Activated CD8-positive, alpha-beta memory T cell treated with anti-CD3 and anti-CD28 coated beads, Interleukin-2, amount 50 U/mL, for 24 hours (primary cell): ENCODE results near the gene POLR1A.

Experiments used
- DNase-seq: peaks from one replicate; pipeline ENCODE4 v3.0.0-alpha.2; 2020; ENCODE audit errors: extremely low read depth

The POLR1A gene

DNA sequence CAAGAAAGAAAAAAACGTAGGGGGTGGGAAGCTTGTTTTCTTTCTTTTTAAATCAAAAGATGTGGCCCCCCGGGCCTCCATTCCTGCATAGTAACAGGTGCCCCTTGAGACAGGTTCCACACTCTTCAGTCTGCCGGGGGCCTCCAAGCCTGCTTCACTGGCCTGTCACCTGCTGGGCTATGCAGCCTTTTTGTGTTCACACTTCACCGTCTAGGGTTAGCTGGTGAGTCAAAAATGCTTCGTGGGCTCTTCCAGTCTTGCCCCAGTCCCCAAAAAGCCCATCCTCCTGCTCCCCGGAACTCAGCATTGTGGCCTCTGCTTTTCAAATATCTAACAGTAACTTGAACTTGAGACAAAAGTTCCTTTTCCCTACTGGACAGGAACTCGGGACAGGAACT is 67.9 kb downstream of the POLR1A start:
- no peak for DNase-seq

DNA sequence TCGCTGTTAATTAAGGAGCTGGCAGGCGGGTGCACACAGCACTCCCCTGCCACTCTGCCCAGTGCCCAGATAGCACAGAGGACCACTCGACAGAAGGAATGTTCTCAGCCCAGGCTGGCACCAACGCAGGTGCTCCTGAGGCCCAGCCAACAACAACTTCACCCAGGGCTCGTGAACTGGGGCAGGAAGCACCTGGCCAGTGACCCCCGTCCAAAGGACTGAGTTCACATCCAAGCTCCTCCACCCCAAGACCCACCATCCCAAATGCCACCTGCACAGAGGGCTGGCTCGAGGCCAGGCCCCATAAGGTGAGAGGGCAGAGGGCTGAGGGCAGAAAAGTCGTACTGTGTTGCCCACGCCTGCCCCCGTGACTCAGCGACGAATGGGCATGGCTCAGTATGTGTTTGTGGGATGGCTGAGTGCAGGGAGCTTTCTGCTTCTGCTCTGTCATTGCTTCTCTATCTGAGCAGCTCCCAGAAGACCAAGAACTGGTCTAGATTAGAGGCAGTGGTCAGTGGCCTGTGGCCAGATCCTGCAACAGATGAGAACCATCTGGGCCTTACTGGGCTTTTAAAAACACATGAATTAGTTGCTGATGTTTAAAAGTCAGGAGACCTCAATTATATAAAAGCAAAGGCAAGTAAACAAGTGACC is 68.4 kb downstream of the POLR1A start:
- no peak for DNase-seq

DNA sequence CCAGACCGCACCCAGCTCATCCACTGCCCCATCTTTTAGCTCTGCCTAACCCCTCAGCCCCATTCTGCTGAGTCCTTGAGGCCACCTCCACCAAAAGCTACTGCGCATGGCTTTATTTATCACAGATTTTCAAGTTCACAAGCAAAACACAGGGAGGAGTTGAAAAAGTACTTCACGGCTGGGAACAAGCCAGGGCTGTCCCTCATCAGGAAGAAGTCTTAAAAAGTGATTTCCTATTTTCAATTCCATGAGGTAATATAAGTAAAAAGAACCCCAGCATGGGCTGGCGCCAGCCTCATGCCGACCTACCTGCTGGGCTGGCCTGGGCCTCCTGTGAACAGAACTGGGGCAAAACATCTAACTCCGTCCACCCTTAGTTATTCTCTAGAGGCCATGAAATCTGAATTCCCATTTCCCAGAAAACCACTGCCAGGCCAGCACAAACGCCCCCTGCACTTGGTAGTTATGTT is 69.0 kb downstream of the POLR1A start:
- no peak for DNase-seq

DNA sequence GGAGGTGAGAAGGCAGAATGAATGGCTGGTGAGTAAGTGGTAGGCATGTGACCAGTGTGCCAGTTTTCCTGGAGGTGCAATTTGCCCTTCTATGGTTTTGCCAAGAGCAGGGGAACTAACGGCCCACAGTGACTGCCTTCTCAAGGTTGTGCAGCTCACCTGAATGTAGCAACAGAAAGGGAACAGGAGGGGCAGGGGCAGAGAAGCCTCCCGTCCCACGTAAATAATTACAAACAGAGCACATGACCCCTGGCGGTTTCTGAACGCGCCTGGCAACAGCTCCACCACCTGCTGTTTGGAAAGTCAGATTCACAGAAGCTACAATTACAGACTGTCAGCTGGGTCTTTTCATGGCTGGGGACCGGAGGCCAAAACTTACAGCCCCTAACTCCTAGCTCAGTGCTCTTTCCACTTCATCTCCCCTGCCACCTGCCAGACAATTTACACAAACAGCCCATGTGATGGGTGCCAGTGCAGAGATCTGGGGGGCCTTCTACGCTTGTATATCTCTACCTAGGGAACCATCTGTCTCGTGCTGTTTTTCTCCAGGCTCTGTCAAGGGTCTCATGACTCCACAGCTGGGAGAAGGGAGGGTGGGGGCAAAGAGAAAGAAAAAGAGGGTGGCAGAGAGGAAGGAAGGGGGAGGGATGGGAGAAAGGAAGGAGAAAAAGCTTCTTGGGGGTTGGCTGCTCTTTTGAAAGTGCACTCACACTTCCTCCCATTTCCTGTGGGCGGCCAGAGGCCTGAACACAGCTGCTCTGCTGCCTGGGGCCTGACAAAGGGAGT is 69.6 kb downstream of the POLR1A start:
- no peak for DNase-seq

DNA sequence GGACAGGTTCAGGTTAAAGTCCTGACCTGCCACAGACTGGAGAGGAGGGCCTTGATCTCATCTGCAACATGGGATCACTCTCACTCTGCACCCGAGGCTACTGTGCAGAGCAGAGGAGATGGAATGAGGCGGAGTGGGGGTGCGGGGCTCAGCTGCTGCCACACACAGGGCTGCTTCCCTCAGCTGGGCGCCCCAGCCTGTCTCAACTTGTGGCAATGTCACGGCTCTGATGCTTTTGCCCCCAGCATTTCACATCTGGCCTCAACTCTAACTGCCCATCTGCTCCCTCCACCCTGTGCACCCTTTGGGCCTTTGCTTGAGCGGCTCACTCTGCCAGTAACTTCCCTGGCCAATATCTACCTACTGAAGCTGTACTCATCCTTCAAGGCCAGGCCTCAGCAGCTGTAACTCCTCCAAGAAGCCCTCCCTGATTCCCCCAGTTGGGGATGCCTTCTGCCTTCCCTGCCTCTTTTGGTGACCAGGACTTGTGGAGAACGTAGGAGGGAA is 70.3 kb downstream of the POLR1A start:
- DNase-seq, result no peak

DNA sequence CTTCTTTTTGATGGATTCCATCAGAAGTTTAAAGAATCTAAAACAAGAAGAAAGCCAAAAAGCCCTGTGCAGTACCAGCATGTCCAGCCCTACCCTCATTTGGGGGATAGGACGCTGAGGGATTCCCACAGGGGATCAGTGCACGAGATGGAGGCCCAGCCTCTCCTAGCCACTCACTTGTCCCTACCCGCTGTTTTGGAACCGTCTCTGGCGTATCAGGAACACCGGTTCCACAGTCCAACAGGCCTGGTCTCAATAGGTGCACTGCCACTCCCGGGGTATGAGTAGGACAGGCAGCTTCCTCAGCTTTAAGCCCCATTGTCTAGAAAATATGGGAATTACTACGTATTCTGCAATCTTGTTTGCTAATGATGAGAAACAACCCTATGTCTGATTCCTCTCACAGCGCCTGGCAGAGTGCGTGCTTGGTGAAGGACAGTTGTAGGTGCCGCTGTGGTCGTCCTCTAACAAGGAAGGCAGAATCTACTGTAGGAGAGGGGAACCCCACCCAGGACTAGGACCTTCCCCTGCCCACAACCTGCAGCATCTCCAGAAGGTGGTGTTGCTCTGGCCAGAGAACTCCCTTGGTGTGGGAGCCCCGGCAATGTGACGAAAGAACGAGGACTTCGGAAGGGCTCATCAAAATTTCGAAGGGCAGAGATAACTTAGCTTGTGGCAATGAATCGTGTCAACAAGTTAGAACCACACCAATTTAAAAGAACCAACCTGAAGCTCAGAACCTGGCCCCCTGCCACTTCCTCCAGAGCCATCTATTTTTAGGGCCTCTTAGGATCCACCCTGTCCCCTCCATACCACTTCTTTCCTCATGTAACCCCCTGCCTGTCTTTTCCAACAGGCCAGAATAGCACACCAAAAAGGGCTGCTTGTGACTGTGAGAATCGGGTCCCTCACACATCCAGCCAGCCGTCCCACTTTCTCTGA is 71.7 kb downstream of the POLR1A start:
- no peak for DNase-seq

DNA sequence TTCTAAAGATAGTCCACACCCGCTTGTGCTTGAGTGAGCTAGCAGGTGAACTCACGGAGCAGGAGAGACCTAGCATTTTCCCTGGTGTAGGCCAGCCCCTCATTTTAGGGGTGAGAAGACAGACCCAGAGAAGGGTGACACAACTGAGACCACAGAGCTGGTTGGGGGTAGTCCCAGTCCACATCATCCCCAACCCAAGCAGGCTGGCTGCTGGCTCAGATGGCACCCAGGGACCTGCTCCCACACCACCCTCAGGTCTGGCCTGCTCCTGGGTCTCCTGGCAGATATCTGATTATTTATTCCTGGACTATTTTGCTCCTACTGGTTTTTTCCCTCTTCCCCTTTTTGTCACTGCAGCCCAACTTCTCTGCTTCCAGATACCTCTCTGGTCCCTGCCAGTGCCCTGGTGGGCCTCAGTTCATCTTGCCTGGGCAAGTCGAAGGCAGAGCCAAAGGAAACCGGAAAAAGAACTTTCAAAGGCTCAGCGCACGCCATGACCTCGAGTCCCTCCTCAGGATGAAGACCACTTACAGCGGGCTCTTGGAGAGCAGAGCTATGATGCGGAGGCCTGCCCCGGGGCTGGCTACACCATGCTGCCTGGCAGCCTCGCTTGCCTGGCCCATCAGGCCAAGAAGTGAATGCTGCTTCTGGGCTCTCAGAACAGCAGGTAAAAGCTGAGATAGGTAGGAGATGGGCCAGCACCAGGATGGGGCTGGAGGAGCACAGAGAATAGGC is 72.7 kb downstream of the POLR1A start:
- DNase-seq, result no peak

DNA sequence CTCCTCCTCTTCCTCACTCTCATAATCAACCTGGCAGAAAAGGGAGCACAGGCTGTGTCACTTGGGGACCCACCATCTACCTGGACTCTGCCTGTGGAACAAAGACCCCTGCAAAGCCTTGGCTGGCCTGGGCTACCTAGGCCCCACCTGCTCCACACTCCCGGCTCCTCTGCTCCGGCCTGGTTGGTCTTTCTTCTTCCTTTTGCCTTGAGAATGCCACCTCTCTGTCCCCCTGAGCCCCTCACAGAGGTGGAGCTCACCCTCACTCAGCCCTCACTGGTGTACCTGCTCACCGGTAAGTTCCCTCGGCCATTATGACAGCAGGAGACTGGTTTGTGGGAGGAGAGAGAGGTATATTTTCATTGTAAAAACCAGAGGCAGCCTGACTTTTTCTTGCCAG is 74.1 kb downstream of the POLR1A start:
- DNase-seq, result no peak

DNA sequence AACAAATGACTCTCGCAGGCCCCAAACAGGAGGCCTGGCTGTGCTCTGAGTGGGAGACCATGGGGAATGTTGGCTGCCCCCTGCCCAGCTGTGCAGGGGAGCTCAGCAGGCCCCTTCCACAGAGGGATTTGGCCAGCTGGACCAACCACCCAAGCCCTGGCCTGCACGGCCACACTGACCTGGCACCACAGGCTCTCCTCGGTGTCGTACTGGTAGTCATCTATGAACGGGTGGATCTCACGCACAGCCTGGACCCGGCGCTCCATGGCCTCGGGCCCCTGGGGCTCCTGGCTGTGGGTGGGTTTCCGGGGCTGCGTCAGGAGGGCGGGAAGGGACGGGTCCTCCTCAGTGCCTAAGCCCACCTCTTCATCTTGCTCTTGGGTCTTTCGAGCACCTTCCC is 74.5 kb downstream of the POLR1A start:
- no peak for DNase-seq

DNA sequence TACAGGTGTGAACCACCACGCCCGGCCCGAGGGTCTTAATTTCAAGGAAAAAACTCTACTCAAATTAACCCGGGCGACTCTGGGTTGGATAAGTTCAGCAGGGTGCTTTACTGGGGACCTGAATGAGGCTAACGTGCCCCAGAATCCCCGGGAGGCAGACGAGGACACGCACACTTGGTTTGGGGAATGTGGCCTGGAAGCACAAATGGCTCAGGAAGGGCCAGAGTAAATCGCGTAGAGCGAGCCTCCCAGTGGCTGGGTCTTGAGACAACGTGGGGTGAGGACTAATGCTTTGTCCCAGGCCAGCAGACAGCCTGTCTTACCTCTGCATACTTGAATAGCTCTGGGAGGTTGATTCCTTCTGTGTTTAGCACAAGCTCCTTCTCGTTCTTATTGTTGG is 75.8 kb downstream of the POLR1A start:
- DNase-seq, result no peak

DNA sequence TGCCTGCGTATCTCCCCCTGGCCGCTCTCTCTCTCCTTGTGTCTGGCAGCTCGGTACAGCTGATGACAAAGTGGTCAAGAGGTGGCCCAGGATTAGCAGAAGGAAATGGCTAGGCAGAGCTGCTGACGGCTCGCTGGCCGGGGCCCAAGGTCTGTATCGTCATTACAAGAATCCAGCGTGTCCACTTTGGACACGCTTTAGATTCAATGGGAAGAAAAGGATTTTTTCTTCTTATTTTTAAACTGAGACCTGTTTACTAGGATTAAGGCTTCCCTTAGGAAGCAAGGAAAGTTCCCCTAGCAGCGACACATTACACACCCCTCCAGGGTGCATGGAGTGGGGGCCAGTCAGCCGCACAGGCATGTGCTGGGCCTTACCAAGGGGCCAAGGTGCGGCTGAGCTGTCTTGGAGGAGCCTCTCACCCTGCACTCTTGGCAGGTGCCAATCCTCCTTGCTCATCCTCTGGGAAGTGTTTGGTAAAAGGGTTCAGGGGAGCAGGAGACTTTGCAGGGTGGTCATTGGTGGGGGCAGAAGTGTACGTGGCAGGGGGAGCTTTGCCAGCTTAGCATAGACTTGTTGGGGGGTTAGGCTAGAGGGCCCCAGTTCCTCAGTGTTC is 76.8 kb downstream of the POLR1A start:
- DNase-seq, result no peak

DNA sequence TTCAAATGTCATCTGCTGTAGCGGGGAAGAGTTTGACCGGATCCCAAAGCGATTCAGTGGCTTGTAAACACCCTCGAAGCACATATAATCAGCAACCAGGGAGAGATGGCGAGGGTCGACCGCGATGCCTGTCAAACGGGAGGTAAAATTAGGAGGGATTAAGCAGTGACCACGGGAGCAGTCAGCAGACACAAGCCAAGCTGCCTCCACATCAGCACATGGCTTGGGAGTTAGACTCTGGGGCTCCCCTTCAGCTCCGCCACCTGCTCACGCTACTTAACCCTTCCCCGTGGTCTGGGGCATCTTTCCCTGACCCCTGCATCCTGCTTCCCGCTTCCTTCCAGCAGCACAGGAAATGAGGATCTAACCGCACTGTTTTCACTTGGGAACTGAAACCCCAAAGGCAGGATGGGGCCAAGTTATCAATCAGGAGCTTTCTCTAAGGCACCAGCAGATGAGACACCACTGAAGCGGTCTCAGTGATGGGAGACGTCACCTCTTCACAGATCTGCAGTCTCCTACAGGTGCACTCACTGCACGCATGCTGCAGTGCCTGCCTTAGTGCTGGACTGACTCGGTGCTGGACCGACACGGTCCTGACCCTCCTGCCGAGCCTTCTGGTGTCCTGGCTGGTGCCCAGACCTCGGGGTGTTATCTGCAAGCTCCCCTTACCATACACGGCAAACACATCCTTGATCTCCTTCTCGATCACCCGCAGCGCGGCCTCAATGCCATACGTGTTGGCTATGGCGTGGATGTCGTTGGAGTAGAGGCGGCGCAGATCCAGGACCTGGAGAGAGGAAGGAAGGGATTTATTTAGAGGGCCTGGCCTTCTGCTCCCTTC is 77.5 kb downstream of the POLR1A start:
- DNase-seq, result no peak

DNA sequence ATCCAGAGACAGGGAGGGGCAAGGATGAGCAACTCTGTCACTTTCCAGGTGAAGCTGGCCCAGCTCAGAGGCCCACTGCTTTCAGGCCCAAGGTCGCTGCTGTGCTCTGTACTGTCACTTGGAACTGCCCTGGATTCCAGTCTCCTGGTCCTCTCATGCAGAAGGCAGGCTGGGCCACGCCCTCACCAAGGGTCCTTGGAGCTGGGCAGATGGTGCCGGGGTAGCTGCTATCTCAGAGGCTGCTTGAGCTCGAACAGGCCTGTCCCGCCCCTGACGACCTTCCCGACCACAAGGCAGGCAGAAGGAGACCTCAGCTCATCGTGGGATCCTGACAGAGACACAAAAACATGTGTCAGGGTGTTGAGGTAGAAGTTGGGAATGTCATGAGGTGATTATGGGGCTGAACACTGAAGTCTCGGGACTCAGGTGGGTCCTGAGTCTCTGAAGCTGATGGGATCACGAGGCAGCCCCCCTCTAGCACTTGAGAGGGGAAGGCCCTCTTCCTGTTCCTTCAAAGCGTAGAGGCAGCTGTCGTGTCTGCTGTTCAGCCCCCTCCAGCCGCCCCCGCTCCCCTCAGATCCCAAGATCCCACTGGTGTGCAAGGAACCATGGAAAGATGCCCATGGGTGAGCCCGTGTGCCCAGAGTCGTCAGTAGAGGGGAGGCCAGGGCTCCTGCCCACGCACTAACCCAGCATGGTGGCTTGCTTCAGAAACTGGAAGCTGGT is 78.3 kb downstream of the POLR1A start:
- no peak for DNase-seq

DNA sequence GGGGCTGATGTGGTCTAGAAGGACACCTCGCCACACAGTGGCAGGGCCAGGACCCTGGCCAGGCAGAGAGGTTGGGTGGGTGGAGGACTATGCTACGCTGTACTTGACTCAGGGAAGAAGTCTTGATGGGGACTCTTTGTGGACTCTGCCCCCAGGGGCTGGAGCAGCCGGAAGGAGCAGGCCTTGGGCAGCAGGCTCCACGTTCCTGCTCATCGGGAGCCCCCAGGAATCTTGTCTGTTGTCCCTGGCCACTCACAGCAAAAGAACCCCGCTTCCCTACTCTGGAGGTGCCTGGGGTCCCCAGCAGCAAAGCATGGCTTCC is 79.0 kb downstream of the POLR1A start:
- no peak for DNase-seq

DNA sequence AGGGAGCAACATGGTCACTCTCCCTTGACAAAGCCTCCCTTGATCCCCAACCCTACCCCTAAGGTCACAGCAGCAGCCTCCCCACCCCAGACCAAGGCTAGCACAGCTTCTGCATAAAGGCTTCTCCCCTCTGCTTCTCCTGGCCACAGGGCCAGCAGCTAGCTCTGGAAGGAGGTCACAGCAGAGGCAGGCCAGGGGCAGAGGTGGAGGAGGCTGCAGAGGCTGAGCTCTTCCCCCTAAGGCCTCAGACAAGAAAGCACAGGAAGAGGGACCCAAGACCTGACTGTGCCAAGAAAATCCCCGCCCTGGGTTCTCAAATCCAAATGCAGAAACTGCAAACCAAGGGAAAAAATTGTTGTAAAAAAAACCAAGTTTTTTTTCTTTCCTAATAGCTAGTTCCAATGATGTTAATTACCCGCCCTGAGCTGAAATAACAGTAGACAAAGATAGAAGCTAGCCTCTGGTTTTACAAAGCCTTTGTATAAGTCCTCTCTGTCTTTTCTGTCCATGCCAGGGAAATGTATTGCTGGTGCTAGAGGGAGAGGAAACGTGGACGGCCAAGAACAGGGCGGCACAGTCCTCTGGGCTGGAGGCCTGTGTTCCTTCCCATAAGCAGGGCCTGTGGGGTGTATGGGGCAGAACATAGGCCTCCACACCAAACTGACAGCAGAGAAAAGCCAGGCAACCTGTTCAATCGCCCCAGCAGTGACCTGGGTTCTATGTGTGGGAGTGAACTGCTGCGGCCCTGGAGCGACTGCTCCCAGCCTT is 79.5 kb downstream of the POLR1A start:
- no peak for DNase-seq

DNA sequence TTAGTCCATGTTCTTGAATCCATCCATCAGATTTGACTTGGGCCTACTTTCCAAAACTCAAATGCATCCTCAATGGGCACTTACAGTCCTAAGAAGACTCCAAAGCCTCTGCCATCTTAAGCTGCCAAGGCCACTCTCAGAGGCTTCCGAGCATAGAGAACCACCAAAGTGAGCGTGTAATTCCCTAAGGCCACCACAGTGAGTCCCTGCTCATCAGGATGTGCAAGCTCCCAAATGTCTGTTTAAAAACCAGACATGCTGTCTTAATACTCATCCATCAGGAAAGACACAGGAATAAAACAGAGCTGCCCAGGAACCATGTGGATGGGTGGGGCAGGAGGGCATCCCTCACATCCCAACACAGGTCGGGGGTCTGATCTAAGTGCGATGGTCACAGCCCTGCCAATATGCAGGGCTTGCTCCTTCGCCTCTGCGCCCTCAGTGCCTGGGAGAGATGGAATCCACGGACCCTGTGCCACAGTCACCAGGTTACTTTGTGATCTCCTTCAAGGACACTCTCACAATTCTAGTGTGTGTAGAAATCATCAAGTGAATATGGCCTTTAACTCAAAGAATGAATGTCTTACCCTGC is 80.4 kb downstream of the POLR1A start:
- no peak for DNase-seq

DNA sequence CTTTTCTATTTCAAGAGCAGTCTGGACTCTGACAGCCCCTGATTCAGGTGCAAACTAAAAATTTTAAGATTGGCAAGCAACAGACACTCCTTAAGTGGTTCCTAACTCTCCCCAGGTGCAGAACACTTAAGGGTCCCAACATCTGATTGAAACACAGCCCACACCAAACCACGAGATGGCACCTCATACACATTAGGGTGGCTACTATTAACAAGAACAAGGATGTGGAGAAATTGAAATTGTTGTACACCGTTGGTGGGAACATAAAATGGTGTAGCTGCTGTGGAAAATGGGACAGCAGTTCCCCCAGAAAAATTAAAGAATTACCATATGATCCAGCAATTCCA is 82.3 kb downstream of the POLR1A start:
- no peak for DNase-seq

DNA sequence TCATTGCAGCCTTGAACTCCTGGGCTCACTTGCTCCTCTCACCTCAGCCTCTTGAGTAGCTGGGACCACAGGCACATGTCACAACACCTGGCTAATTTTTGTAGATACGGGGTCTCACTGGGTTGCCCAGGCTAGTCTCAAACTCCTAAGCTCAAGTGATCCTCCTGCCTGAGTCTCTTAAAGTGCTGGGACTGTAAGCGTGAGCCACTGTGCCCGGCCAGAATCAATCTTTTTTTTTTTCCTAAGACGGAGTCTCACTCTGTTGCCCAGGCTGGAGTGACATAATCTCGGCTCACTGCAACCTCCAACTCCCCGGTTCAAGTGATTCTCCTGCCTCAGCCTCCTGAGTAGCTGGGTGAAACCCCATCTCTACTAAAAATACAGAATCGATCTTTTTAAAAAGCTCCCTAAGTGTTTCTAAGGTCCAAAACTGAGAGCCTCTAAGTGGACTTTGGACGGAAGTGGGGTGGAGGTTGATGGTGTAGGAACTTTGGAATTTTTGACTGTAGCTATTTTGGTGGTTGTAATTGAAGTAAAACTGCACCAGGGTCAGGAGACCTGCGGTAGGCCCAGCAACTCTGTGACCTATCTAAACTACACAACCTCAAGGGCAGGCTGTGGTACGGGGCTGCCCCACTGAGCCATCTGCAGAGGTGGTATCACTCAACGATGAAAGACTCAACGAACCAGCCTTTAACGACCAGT is 82.9 kb downstream of the POLR1A start:
- DNase-seq, result no peak
